H9 (cell line): ENCODE measurements around the gene BRCA2. TPM values are rescaled to one million over a fixed set of nuclear protein-coding genes. Genes with fewer than 3 reads are reported as not detected.

Experiments used
- DNase-seq: peaks from one replicate; pipeline ENCODE4 v3.0.0-alpha.2; 2017
- H2AFZ ChIP-seq: one replicate; pipeline ENCODE4 v1.6.1; 2013; ENCODE audit warnings: mild to moderate bottlenecking, low read length, control low read depth, moderate library complexity
- H2AK5ac ChIP-seq: 2 replicates; pipeline ENCODE4 v1.6.1; 2013; ENCODE audit warnings: low read length, control low read depth, mixed read lengths; ENCODE audit not compliant: insufficient read length
- H2BK120ac ChIP-seq: one replicate; pipeline ENCODE4 v1.6.1; 2013; ENCODE audit warnings: low read depth, mild to moderate bottlenecking, low read length, control low read depth, inconsistent platforms; ENCODE audit not compliant: poor library complexity, severe bottlenecking
- H2BK12ac ChIP-seq: 2 replicates; pipeline ENCODE4 v1.6.1; 2013; ENCODE audit warnings: low read length, control low read depth, mixed read lengths, low read depth; ENCODE audit not compliant: insufficient read length
- H2BK15ac ChIP-seq: 2 replicates; pipeline ENCODE4 v1.6.1; 2013; ENCODE audit warnings: low read depth, low read length, control low read depth
- H2BK20ac ChIP-seq: one replicate; pipeline ENCODE4 v1.6.1; 2013; ENCODE audit warnings: low read depth, mild to moderate bottlenecking, low read length, control low read depth, inconsistent platforms; ENCODE audit not compliant: poor library complexity, severe bottlenecking
- H2BK5ac ChIP-seq: 2 replicates; pipeline ENCODE4 v1.6.1; 2013; ENCODE audit warnings: low read length, control low read depth, mixed read lengths; ENCODE audit not compliant: insufficient read length
- H3K14ac ChIP-seq: 2 replicates; pipeline ENCODE4 v1.6.1; 2013; ENCODE audit warnings: low read length, control low read depth; ENCODE audit not compliant: insufficient read depth
- H3K18ac ChIP-seq: 2 replicates; pipeline ENCODE4 v1.6.1; 2013; ENCODE audit warnings: low read depth, mild to moderate bottlenecking, mixed read lengths, low read length, control low read depth; ENCODE audit not compliant: insufficient read length
- H3K23ac ChIP-seq: 2 replicates; pipeline ENCODE4 v1.6.1; 2013; ENCODE audit warnings: low read length, control low read depth, mixed read lengths, low read depth; ENCODE audit not compliant: insufficient read length
- H3K23me2 ChIP-seq: 2 replicates; pipeline ENCODE4 v1.6.1; 2013; ENCODE audit warnings: low read depth, mild to moderate bottlenecking, mixed read lengths, low read length, control low read depth; ENCODE audit not compliant: insufficient read length, poor library complexity, severe bottlenecking
- H3K27ac ChIP-seq: 2 replicates; pipeline ENCODE4 v1.5.1; 2013; ENCODE audit warnings: low read length, control low read depth, mixed read lengths, low read depth; ENCODE audit not compliant: insufficient read length
- H3K27me3 ChIP-seq: 2 replicates; pipeline ENCODE4 v1.6.1; 2013; ENCODE audit warnings: low read length, control low read depth, inconsistent platforms; ENCODE audit not compliant: insufficient read depth
- H3K4ac ChIP-seq: 2 replicates; pipeline ENCODE4 v1.6.1; 2013; ENCODE audit warnings: low read depth, mild to moderate bottlenecking, control low read depth, inconsistent platforms, low read length, moderate library complexity
- H3K4me1 ChIP-seq: 2 replicates; pipeline ENCODE4 v1.6.1; 2013; ENCODE audit warnings: low read length, control low read depth, inconsistent platforms; ENCODE audit not compliant: insufficient read depth
- H3K4me2 ChIP-seq: 2 replicates; pipeline ENCODE4 v1.6.1; 2013; ENCODE audit warnings: low read length, control low read depth, mixed read lengths; ENCODE audit not compliant: insufficient read length, insufficient read depth
- H3K56ac ChIP-seq: 2 replicates; pipeline ENCODE4 v1.6.1; 2013; ENCODE audit warnings: low read depth, mild to moderate bottlenecking, mixed read lengths, low read length, control low read depth; ENCODE audit not compliant: insufficient read length
- H3K79me1 ChIP-seq: 2 replicates; pipeline ENCODE4 v1.6.1; 2013; ENCODE audit warnings: low read depth, mild to moderate bottlenecking, moderate library complexity, low read length, control low read depth, inconsistent platforms; ENCODE audit not compliant: insufficient read depth, poor library complexity, severe bottlenecking
- H3K79me2 ChIP-seq: 2 replicates; pipeline ENCODE4 v1.6.1; 2013; ENCODE audit warnings: low read length, control low read depth, inconsistent platforms; ENCODE audit not compliant: insufficient read depth
- H3K9ac ChIP-seq: 2 replicates; pipeline ENCODE4 v1.6.1; 2013; ENCODE audit warnings: low read length, control low read depth, mixed read lengths; ENCODE audit not compliant: insufficient read length; ENCODE audit errors: extremely low read depth
- H3K9me3 ChIP-seq: one replicate; pipeline ENCODE4 v1.6.1; 2013; ENCODE audit warnings: low read depth, low read length, inconsistent platforms; ENCODE audit not compliant: control insufficient read depth
- H3T11ph ChIP-seq: one replicate; pipeline ENCODE4 v1.6.1; 2013; ENCODE audit warnings: mild to moderate bottlenecking, low read length, control low read depth, inconsistent platforms
- H4K20me1 ChIP-seq: one replicate; pipeline ENCODE4 v1.6.1; 2013; ENCODE audit not compliant: control insufficient read depth, insufficient read length, insufficient read depth
- H4K5ac ChIP-seq: 2 replicates; pipeline ENCODE4 v1.6.1; 2013; ENCODE audit warnings: low read depth, mild to moderate bottlenecking, mixed read lengths, low read length, control low read depth; ENCODE audit not compliant: insufficient read length
- H4K8ac ChIP-seq: replicated peaks from 2 replicates; pipeline ENCODE4 v1.6.1; 2013; ENCODE audit warnings: low read length, control low read depth, mixed read lengths, low read depth; ENCODE audit not compliant: insufficient read length
- H4K91ac ChIP-seq: 2 replicates; pipeline ENCODE4 v1.6.1; 2013; ENCODE audit warnings: low read depth, mild to moderate bottlenecking, moderate library complexity, mixed read lengths, low read length, control low read depth; ENCODE audit not compliant: insufficient read length
- H3K27ac Mint-ChIP-seq, 3 experiments: 2 replicates in 2 of 3; 3 replicates in 1 of 3; pipeline ENCODE4 v1.8.0; 2020 to 2021; ENCODE audit warnings: mixed read lengths in 3 of 3, mild to moderate bottlenecking in 1 of 3, moderate library complexity in 1 of 3
- H3K27me3 Mint-ChIP-seq: 2 replicates; pipeline ENCODE4 v1.8.0; 2021; ENCODE audit warnings: low read depth, mild to moderate bottlenecking, moderate library complexity, mixed read lengths
- H3K36me3 Mint-ChIP-seq, 3 experiments: 2 replicates in 2 of 3; 3 replicates in 1 of 3; pipeline ENCODE4 v1.8.0; 2020 to 2021; ENCODE audit warnings: low read depth in 3 of 3, mixed read lengths in 3 of 3; ENCODE audit not compliant: insufficient read depth in 1 of 3
- H3K4me1 Mint-ChIP-seq, 2 experiments: 2 replicates each; pipeline ENCODE4 v1.8.0; 2020; ENCODE audit warnings: mixed read lengths in 2 of 2
- H3K4me3 Mint-ChIP-seq, 2 experiments: 2 replicates in 1 of 2; 3 replicates in 1 of 2; pipeline ENCODE4 v1.8.0; 2020 to 2021; ENCODE audit warnings: mild to moderate bottlenecking in 2 of 2, mixed read lengths in 2 of 2, moderate library complexity in 1 of 2
- H3K9me3 Mint-ChIP-seq, 2 experiments: 2 replicates in 1 of 2; 3 replicates in 1 of 2; pipeline ENCODE4 v1.8.0; 2020; ENCODE audit warnings: mild to moderate bottlenecking in 2 of 2, mixed read lengths in 2 of 2, moderate library complexity in 1 of 2
- CTCF ChIP-seq: fragments of 200-600 bp; sonication (generic); conservative IDR thresholded peaks from 3 replicates; pipeline ENCODE4 v1.8.0; 2021; ENCODE audit warnings: antibody characterized with exemption, mild to moderate bottlenecking
- WGBS: extraction: QIAGEN DNeasy Blood & Tissue Kit; methylation state at CpG from one replicate; pipeline ENCODE4 v1.1.7; 2013; ENCODE audit warnings: missing lambda C conversion rate, low lambda C conversion rate, mixed read lengths; ENCODE audit not compliant: insufficient read length; ENCODE audit errors: extremely low coverage; 5-methylcytosine and 5-hydroxymethylcytosine counted together
- total RNA-seq: library from RNA; stranded (reverse); gene quantifications from 2 replicates; pipeline ENCODE4 v1.2.1, GENCODE V29; 2021

Gene BRCA2
- total RNA-seq, 1 experiment from 2014 or later: 17.0 TPM

GRCh38 chr13:32309312-32310133 lies 5.8 kb upstream of the BRCA2 start:
- Mint-ChIP-seq H3K9me3 (no peaks in the 10 kb centered on the region), H3K4me1 (peaks cover 1 to 6% of the 10 kb centered on the region in 2 experiments; a peak in 3 of 4 replicates), H3K27me3 (no peaks in the 10 kb centered on the region), H3K27ac (no peak overlapping the region), H3K36me3 (no peaks in the 10 kb centered on the region), H3K4me3 (no peak overlapping the region)
- Histone ChIP-seq H3K9ac (no peak overlapping the region), H3K4me2 (no peak overlapping the region), H4K8ac (no peak overlapping the region), H3K4ac (no peak overlapping the region), H2BK15ac (no peak overlapping the region), H4K20me1 (no peaks in the 10 kb centered on the region), H2AK5ac (no peak overlapping the region), H2BK120ac (no peak overlapping the region), H4K5ac (no peak overlapping the region), H3K56ac (no peak overlapping the region), H3K27me3 (no peaks in the 10 kb centered on the region), H3K79me1 (no peaks in the 10 kb centered on the region), H4K91ac (no peak overlapping the region), H3K14ac (no peak overlapping the region), H2BK12ac (no peak overlapping the region), H3K9me3 (no peaks in the 10 kb centered on the region), H2BK20ac (no peak overlapping the region), H3T11ph (no peak overlapping the region), H2AFZ (no peak overlapping the region), H3K23ac (no peak overlapping the region), H3K79me2 (no peaks in the 10 kb centered on the region), H3K18ac (no peak overlapping the region), H3K27ac (no peak overlapping the region), H2BK5ac (no peak overlapping the region), H3K23me2 (no peaks in the 10 kb centered on the region), H3K4me1 (no peaks in the 10 kb centered on the region)
- no peak for TF ChIP-seq CTCF
- no CpG with 5 or more reads among the region's 10 CpGs for WGBS
- no peak for DNase-seq
